Left renal pelvis (tissue), 4 donors: ENCODE results near the gene TM4SF1. TPM values are rescaled to one million over a fixed set of nuclear protein-coding genes. Genes with fewer than 3 reads are reported as not detected.
"Not testable (repeated sequence)": the region's sequence is repeated elsewhere in the genome, so short reads cannot be mapped to it uniquely, and the experiment has no call there.

Experiments used
- DNase-seq, 4 donors: peaks; one replicate each; pipeline ENCODE4 v3.0.0-alpha.2; 2013; ENCODE audit warnings: low read depth in 4 of 4, low spot score in 3 of 4
- polyA plus RNA-seq, 4 donors: library from polyadenylated mRNA; unstranded; fragments of 120-200 nt; gene quantifications; one replicate each; pipeline ENCODE4 v1.2.1, GENCODE V29; 2013; ENCODE audit not compliant: insufficient read length in 4 of 4

Gene TM4SF1
- polyA plus RNA-seq, 4 donors = 56.5 to 84.8 (median 66.2) TPM

- no peak for DNase-seq
Measured at GRCh38 chr3:149352556-149352955, 24.9 kb downstream of the TM4SF1 start.

GRCh38 chr3:149343951-149344350 is 33.5 kb downstream of the TM4SF1 start:
- DNase-seq = no peak

- DNase-seq = no peak
Measured at GRCh38 chr3:149342413-149343380, 34.8 kb downstream of the TM4SF1 start.

GRCh38 chr3:149340310-149340933 is 37.0 kb downstream of the TM4SF1 start:
- DNase-seq = no peak

GRCh38 chr3:149339931-149340309 is 37.5 kb downstream of the TM4SF1 start:
- DNase-seq = peak in 2 of 4 donors; percentile 18 to 28

- not testable (repeated sequence) for DNase-seq
Measured at GRCh38 chr3:149337486-149337885, 40.0 kb downstream of the TM4SF1 start.

GRCh38 chr3:149336925-149337324 is 40.5 kb downstream of the TM4SF1 start:
- no peak for DNase-seq

GRCh38 chr3:149333176-149333859 is 44.1 kb downstream of the TM4SF1 start, which contains the start of gene TM4SF18:
Gene TM4SF18 (minus strand): TSS chr3:149333636. CDS start chr3:149333382, 254 bp downstream.
- DNase-seq = no peak

- no peak for DNase-seq
Measured at GRCh38 chr3:149332771-149333170, 44.7 kb downstream of the TM4SF1 start.

- no peak for DNase-seq
Measured at GRCh38 chr3:149332227-149332765, 45.2 kb downstream of the TM4SF1 start.

- no peak for DNase-seq
Measured at GRCh38 chr3:149331396-149331795, 46.1 kb downstream of the TM4SF1 start.

- no peak for DNase-seq
Measured at GRCh38 chr3:149330609-149331331, 46.7 kb downstream of the TM4SF1 start.

GRCh38 chr3:149327156-149327555 is 50.3 kb downstream of the TM4SF1 start:
- no peak for DNase-seq

- DNase-seq = no peak
Measured at GRCh38 chr3:149325581-149325980, 51.9 kb downstream of the TM4SF1 start.

GRCh38 chr3:149324332-149324731 is 53.1 kb downstream of the TM4SF1 start:
- DNase-seq = no peak

- no peak for DNase-seq
Measured at GRCh38 chr3:149321640-149322039, 55.8 kb downstream of the TM4SF1 start.

- DNase-seq = no peak
Measured at GRCh38 chr3:149321136-149321535, 56.3 kb downstream of the TM4SF1 start.

GRCh38 chr3:149319750-149320149 is 57.7 kb downstream of the TM4SF1 start:
- no peak for DNase-seq
